SH-SY5Y (cell line): ENCODE results near the gene CELF2.

Experiments used
- GATA2 ChIP-seq: IDR thresholded peaks from 2 replicates; pipeline ENCODE4 v1.6.1; 2011; ENCODE audit warnings: mild to moderate bottlenecking, low read depth, low read length
- GATA3 ChIP-seq: IDR thresholded peaks from 2 replicates; pipeline ENCODE4 v1.6.1; 2011; ENCODE audit warnings: low read depth, mild to moderate bottlenecking, low read length, moderate library complexity

Gene CELF2

DNA sequence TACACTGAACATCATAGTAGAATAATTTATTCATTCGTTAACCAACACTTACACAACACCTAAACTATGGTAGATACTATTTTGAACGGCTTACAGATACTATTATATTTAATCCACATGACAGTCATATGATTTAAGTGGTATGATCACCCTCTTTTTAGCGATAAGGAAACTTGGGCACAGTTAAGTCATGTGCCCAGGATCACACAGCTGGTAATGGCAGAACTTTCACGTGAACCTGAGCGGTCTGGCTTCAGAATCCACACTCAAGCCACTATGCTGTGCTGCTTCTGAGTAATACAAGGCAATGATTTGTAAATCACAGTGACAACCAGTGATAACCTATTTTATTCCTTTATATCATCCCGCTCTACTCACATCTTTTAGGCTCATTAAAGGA, 99.1 kb downstream of the CELF2 start:
- TF ChIP-seq GATA3, result no peak
- TF ChIP-seq GATA2, result no peak

DNA sequence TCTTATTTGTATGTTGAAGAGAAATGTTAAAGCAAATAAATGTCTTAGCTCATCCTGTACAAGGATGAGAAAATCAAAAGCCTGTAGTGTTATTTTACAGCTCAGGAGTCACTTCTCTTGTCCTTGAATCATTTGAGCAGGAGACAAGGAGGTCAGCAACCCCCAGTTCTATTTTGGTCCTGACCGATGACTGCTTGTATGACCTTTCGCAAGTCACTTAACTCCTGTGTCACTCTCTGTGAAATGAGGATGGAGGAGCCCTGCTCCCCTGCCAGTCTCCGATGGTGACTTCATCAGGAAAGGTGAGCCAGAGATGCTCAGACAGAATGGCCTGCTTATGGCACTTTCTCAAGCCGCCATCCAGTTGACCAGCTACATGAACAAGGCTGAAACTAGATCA, 101.0 kb downstream of the CELF2 start:
- TF ChIP-seq GATA2 (no peak), GATA3 (no peak)

- TF ChIP-seq GATA2, result no peak
These were observed 102.2 kb downstream of the CELF2 start for GRCh38 chr10:11119843-11120242.

DNA sequence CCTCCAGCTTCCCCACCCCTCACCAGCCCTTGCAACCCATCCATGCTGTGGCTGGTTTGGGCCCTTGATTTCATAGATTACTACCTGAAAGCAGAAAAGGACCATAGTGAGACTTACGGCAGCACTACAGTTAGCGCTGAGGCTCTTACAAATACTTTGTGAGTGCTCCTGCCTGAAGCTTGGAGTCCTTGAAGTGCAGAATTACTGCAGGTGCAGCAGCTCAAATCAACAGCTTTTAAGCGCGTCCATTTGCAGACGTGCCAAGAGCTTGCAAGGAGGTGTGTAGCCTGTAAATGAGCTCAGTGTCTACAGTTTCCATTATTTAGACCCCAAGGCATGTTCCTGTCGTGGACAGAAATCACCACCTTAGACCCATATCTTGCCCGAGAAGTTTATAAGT, 103.0 kb downstream of the CELF2 start:
- TF ChIP-seq GATA3 (no peak), GATA2 (no peak)

DNA sequence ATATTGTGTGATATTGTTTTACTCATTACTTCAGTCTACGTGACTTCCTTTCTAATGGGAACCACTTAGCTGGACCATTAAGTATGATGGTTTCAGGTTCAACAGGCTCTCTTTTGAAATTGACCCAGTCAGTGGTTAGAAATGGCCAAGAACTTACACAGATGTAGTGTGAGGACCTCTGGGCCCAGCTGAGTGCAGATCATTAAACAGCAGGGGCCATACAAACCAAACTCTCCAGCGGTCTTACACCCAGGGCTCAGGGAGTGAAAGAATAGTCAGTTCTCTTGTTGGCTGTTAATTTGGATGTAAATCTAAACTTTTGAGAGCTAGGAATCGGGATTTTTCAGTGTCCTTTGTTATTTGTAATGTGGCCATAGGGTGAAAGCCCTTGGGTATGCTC, 107.3 kb downstream of the CELF2 start:
- TF ChIP-seq GATA3 (no peak), GATA2 (no peak)

DNA sequence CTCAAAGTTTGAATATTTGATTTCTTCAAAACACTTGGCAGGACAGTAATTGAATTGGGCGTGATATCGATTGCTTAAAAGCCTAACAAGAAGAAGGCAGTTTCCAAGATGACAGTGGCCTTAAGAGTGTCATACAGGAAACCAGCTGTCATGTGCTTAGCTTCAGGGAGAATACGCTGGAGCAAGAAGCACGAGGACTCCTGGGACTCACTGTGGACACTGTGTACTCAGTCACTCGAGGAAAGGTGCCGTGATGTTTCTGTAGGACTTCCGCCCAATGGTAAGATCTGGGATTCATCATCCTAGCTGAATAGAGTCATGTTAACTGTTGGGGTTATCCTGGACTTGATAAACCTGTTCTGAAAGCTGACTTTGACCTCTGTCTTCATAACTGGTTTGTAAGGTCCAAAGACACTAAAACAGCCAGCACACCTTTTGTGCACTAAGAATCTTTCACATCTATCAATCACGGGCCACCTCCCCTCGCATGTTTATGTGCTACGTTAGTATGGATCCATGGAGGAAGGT, 113.5 kb downstream of the CELF2 start:
- no peak for TF ChIP-seq GATA2
- TF ChIP-seq GATA3, result no peak

DNA sequence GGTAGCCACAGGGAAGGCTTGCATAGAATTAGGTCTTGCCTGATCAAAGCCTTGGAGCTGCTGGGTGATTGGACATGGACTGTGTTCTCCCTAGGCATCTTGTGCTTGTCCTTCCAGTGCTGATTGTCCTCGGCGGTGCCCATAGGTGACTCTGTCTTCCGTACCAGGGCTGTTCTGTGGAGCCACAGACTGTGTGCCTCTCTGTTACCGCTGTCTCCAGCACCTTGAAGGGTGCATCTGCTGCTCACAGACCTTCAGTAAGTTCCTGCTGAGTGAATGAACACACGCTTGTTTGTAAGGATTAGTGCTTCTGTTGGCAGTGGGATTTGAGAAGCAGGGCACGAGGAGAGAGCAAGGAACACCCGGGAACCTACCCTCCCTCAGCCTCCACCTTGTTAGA, 116.7 kb downstream of the CELF2 start:
- TF ChIP-seq GATA2 (no peak), GATA3 (no peak)

DNA sequence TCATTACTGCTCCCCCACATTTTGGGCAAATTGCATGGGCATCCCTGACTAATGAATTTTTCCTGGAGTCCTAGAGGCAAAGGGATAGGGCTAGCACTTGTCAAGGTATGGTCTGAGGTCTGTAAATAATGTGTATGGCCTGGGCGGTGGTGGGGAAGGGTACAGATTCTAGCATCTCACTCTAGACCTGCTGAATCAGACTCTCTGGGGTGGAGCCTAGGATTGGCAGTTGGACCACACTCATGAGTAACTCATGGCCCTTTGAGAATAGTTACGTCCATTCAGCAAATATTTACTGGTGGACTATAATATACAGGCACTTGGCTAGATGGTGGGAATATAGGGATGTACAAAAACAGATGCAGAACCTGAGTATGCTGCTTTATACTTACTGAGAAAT, 118.0 kb downstream of the CELF2 start:
- TF ChIP-seq GATA2 (no peak), GATA3 (no peak)

DNA sequence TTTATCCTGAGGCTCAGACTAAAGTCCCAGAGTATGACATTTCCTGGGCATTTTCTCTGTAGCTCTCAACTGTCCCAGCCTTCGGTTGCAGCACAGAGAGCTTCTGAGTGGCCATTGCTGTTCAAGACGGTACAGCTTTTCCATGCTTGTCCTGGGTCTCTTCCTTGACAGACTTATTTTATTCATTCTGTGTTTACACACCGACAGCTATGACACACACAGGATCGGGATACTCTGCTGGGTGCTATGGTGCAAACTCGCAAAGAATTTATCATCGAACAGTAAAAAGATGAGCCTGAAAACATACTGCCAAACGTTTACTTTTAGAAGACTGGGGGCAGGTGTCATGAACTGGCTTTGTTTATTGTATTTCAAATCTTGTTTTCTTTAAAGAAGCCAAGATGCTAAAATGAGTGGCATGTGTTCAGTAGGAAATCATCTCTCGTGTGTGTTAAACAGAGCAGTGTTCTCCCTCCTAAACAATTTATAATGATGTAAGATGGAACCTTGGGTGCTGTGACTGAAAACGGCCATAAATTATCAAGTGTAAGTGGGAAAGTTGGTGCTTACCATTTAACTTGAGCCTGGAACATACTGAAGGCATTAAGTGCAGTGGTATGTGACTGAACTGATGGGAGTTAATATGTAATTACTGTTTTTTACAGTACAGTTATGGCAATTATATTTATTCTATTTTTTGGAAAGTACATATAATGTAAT, 120.8 kb downstream of the CELF2 start:
- no peak for TF ChIP-seq GATA2
- TF ChIP-seq GATA3, result no peak

GRCh38 chr10:11140963-11141362, 123.3 kb downstream of the CELF2 start:
- TF ChIP-seq GATA3, result no peak
- TF ChIP-seq GATA2, result no peak

DNA sequence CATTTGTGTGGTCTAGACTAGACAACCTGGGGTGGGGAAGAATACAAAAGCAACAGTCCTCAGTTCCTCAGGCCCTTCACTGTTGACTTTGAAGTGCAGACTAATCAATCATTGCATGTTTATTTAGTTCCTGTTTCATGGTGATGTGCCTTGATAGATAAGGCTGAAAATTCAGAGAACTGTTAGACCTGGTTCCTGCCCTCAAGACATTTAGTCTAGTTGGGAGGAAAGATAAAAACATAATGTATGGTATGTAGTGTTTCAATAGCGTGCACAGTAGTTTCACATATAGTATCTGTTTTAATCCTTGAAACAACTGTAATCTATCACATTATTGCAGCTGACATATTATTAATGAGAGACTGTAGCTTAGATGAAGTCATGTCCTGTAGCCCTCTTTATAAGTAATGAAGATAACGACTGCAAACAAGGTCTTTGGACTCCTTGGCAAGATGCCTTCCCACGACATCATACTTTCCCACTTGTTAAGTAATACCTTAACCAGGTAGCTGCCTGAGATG, 124.0 kb downstream of the CELF2 start:
- TF ChIP-seq GATA2 (no peak; the same call in 1 of the 2 replicates), GATA3 (no peak)

DNA sequence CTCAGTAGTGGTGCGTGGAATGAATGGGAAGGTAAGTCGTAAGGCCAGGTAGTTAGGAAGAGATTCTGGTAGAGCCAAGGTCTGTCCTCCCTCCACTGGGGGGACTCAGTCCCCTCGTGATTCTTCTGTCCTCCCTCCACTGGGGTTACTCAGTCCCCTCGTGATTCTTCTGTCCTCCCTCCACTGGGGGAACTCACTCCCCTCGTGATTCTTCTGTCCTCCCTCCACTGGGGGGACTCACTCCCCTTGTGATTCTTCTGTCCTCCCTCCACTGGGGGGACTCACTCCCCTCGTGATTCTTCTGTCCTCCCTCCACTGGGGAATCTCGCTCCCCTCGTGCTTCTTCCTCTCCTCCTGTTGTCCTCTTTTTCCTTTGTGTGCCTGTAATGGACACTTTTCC, 125.1 kb downstream of the CELF2 start:
- no peak for TF ChIP-seq GATA2
- no peak for TF ChIP-seq GATA3

DNA sequence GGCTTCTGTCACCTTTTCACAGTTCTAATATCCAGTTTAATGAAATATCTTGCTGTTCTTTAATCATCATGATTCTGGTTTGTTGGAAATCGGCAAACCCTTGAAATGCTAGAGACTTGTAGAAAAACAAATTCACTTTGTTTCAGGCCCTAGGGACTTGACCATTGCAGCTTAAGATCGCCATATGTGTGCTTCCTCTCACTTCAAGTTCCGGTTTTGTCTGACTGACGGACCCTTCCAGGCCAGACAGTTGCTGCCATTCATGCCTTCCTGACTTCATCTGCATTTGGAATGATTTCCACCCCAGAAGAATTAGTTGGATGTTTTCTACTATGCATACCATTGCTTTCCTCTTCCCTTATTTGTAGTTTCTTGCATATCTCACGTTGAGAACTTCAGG, 125.6 kb downstream of the CELF2 start:
- TF ChIP-seq GATA3 (no peak), GATA2 (no peak)

GRCh38 chr10:11144626-11145494, 127.2 kb downstream of the CELF2 start:
- TF ChIP-seq GATA2 (no peak), GATA3 (no peak)

DNA sequence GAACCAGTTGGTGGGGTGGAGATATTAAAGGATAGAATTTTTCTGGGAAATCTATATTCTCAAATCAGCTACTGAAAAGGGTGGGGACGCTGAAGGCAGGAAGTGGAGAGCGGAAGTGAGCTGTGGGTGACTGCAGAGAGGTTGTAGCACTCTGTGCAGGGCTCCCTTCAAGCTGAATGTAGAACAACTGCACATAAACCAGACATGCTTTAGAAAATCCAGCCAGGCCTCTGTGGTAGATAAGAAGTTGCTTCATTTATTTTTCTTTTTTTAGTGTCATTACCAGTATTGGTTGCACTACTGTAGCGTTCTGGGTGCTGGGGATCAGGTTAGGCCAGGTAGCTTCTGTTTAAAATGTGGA, 127.8 kb downstream of the CELF2 start:
- no peak for TF ChIP-seq GATA3
- TF ChIP-seq GATA2, result no peak
